ENCODE measurements around the gene CARD9. TPM values are rescaled to one million over a fixed set of nuclear protein-coding genes. Genes with fewer than 3 reads are reported as not detected.

CARD9 gene
- total RNA-seq, 4 donors from 2014 or later, result 0.28 to 14.9 (median 0.64) TPM

GRCh38 chr9:136374183-136374575 is 710 bp upstream of the CARD9 start:
- no peak overlapping the region for H3K27ac ChIP-seq
- peaks cover 0 to 11% (median 4%) of the 10 kb centered on the region in 4 donors for H3K4me1 ChIP-seq
- no peak overlapping the region for H3K4me3 ChIP-seq
- no peaks in the 10 kb centered on the region for H3K27me3 ChIP-seq
- peaks cover 0 to 13% (median 0%) of the 10 kb centered on the region in 3 donors for H3K36me3 ChIP-seq
- DNase-seq, result no peak
- H3K9me3 ChIP-seq, result no peaks in the 10 kb centered on the region
- no peak for TF ChIP-seq CTCF (IDR thresholded peaks at IDR 0.05)
- no peak for TF ChIP-seq POLR2A (IDR thresholded peaks at IDR 0.05)

GRCh38 chr9:136372561-136373299 is 739 bp downstream of the CARD9 start:
- Histone ChIP-seq H3K27me3 (no peaks in the 10 kb centered on the region), H3K27ac (peak overlapping the region in 1 of 4 donors; percentile 35), H3K4me3 (peak overlapping the region in 3 of 4 donors; percentile 12 to 40 (median 24)), H3K9me3 (no peaks in the 10 kb centered on the region), H3K4me1 (peaks cover 0 to 11% (median 4%) of the 10 kb centered on the region in 4 donors), H3K36me3 (no peaks in the 10 kb centered on the region)
- TF ChIP-seq CTCF (IDR thresholded peaks at IDR 0.05) (peak in 1 of 6 experiments; percentile 4), POLR2A (IDR thresholded peaks at IDR 0.05) (no peak)
- peak; percentile 28 to 69 (median 63) for DNase-seq

GRCh38 chr9:136372006-136372405 is 1.5 kb downstream of the CARD9 start:
- no peak overlapping the region for H3K27ac ChIP-seq
- H3K9me3 ChIP-seq, result no peaks in the 10 kb centered on the region
- TF ChIP-seq CTCF (IDR thresholded peaks at IDR 0.05) (no peak), POLR2A (IDR thresholded peaks at IDR 0.05) (no peak)
- no peaks in the 10 kb centered on the region for H3K36me3 ChIP-seq
- no peak overlapping the region for H3K4me3 ChIP-seq
- H3K27me3 ChIP-seq, result no peaks in the 10 kb centered on the region
- no peak for DNase-seq
- H3K4me1 ChIP-seq, result peaks cover 0 to 11% (median 4%) of the 10 kb centered on the region in 4 donors

- TF ChIP-seq CTCF (IDR thresholded peaks at IDR 0.05) (no peak), POLR2A (IDR thresholded peaks at IDR 0.05) (no peak)
- no peak for DNase-seq
- no peak overlapping the region for H3K4me3 ChIP-seq
- H3K9me3 ChIP-seq, result no peaks in the 10 kb centered on the region
- peaks cover 0 to 11% (median 4%) of the 10 kb centered on the region in 4 donors for H3K4me1 ChIP-seq
- no peak overlapping the region for H3K27ac ChIP-seq
- H3K36me3 ChIP-seq, result no peaks in the 10 kb centered on the region
- H3K27me3 ChIP-seq, result no peaks in the 10 kb centered on the region
Observed at GRCh38 chr9:136371533-136371880, 2.0 kb downstream of the CARD9 start.

- H3K27me3 ChIP-seq, result no peaks in the 10 kb centered on the region
- peaks cover 0 to 11% (median 4%) of the 10 kb centered on the region in 4 donors for H3K4me1 ChIP-seq
- H3K36me3 ChIP-seq, result no peaks in the 10 kb centered on the region
- no peak for DNase-seq
- no peak for TF ChIP-seq POLR2A (IDR thresholded peaks at IDR 0.05)
- TF ChIP-seq CTCF (IDR thresholded peaks at IDR 0.05), result no peak
- H3K9me3 ChIP-seq, result no peaks in the 10 kb centered on the region
- no peak overlapping the region for H3K4me3 ChIP-seq
- H3K27ac ChIP-seq, result no peak overlapping the region
Observed at GRCh38 chr9:136370687-136371532, 2.6 kb downstream of the CARD9 start.

Measured in Peyer's patch (tissue), 4 donors.